OCI-LY1 (cell line): ENCODE data around the gene SPATS2L.

Experiments
- H2AFZ ChIP-seq: fragments of 200-600 bp; sonication (generic), shearing (Covaris generic); 2 replicates; pipeline ENCODE4 v1.6.0; 2014; ENCODE audit warnings: antibody characterized with exemption, mild to moderate bottlenecking, low read length
- H3F3A ChIP-seq: fragments of 200-600 bp; sonication (generic), shearing (Covaris generic); 2 replicates; pipeline ENCODE4 v1.6.0; 2014; ENCODE audit warnings: mild to moderate bottlenecking, antibody characterized with exemption, low read length, moderate library complexity; ENCODE audit not compliant: insufficient read depth
- H3K27ac ChIP-seq: fragments of 200-600 bp; sonication (generic); 2 replicates; pipeline ENCODE4 v1.5.1; 2014; ENCODE audit warnings: low read length, mixed run types, mild to moderate bottlenecking, low read depth; ENCODE audit not compliant: poor library complexity, severe bottlenecking
- H3K27me3 ChIP-seq: fragments of 200-600 bp; sonication (generic); 2 replicates; pipeline ENCODE4 v1.6.0; 2014; ENCODE audit warnings: antibody characterized with exemption, mild to moderate bottlenecking, low read length, moderate library complexity; ENCODE audit not compliant: insufficient read depth
- H3K36me3 ChIP-seq: fragments of 200-600 bp; sonication (generic); 2 replicates; pipeline ENCODE4 v1.6.1; 2014; ENCODE audit warnings: mild to moderate bottlenecking, antibody characterized with exemption, low read length, moderate library complexity, mixed read lengths; ENCODE audit not compliant: insufficient read depth
- H3K4me1 ChIP-seq: fragments of 200-600 bp; sonication (generic); 2 replicates; pipeline ENCODE4 v1.5.1; 2014; ENCODE audit warnings: mild to moderate bottlenecking, low read length, moderate library complexity; ENCODE audit not compliant: insufficient read depth, severe bottlenecking
- H3K4me2 ChIP-seq: fragments of 200-600 bp; sonication (generic), shearing (Covaris generic); 2 replicates; pipeline ENCODE4 v1.6.1; 2014; ENCODE audit warnings: low read length
- H3K4me3 ChIP-seq: fragments of 200-600 bp; sonication (generic); 2 replicates; pipeline ENCODE4 v1.5.1; 2014; ENCODE audit warnings: low read length, low read depth, mild to moderate bottlenecking, mixed read lengths; ENCODE audit not compliant: poor library complexity, severe bottlenecking
- H3K79me2 ChIP-seq: fragments of 200-600 bp; shearing (Covaris generic); 2 replicates; pipeline ENCODE4 v1.6.1; 2016; ENCODE audit warnings: mixed run types, low read length, mixed read lengths; ENCODE audit not compliant: insufficient read depth
- H3K9ac ChIP-seq: fragments of 200-600 bp; sonication (generic), shearing (Covaris generic); 2 replicates; pipeline ENCODE4 v1.6.1; 2014; ENCODE audit warnings: mild to moderate bottlenecking, low read length, mixed read lengths
- H3K9me2 ChIP-seq: fragments of 200-600 bp; sonication (generic), shearing (Covaris generic); 2 replicates; pipeline ENCODE4 v1.6.1; 2014; ENCODE audit warnings: low read depth, mild to moderate bottlenecking, low read length, mixed read lengths
- H3K9me3 ChIP-seq: fragments of 200-600 bp; shearing (Covaris generic); 2 replicates; pipeline ENCODE4 v1.6.1; 2014; ENCODE audit warnings: low read length, mixed read lengths
- H4K20me1 ChIP-seq: fragments of 200-600 bp; sonication (generic), shearing (Covaris generic); 2 replicates; pipeline ENCODE4 v1.6.0; 2016; ENCODE audit warnings: mild to moderate bottlenecking, low read length; ENCODE audit not compliant: insufficient read depth
- EZH2 ChIP-seq: fragments of 200-600 bp; sonication (generic), shearing (Covaris generic); IDR thresholded peaks from 2 replicates; pipeline ENCODE4 v1.8.0; 2017; ENCODE audit warnings: borderline replicate concordance, mixed run types, mild to moderate bottlenecking, antibody characterized with exemption, low read length, moderate library complexity, mixed read lengths
- TF ChIP-seq, protein P1 (sequence below): fragments of 200-600 bp; sonication (generic), shearing (Covaris generic); IDR thresholded peaks from 2 replicates; pipeline ENCODE4 v1.5.1; 2017; ENCODE audit warnings: mild to moderate bottlenecking, antibody characterized with exemption, low read length, moderate library complexity, mixed read lengths

Gene SPATS2L

DNA sequence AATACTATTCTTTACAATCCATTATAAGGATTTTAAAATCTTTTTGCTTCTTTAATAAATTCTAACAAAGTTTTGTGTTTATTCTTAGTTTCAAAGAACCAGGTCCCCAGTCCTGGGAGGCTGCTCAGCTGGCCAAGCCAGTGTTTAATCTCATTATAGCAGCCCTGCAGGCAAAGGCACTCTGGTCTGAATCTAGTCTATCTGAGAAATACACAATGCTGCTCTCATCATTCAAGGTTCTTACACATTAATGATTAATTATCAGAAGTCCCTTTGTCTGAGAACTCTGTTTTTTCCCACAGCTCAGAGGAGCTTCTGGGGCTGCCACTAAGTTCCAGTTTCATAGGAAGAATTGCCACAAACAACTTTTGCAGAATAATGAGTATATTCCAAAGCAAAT lies 175.7 kb downstream of the SPATS2L start:
- Histone ChIP-seq H3K4me1 (peaks cover 21% of the 10 kb centered on the region), H3K9me2 (no peaks in the 10 kb centered on the region), H3K4me3 (no peak overlapping the region), H3K27me3 (no peaks in the 10 kb centered on the region), H3K79me2 (no peaks in the 10 kb centered on the region; the same call in 1 of the 2 replicates), H3K9ac (no peak overlapping the region), H3K9me3 (no peaks in the 10 kb centered on the region), H3K27ac (no peak overlapping the region), H4K20me1 (no peaks in the 10 kb centered on the region), H3K36me3 (no peaks in the 10 kb centered on the region), H3F3A (no peaks in the 10 kb centered on the region), H2AFZ (no peak overlapping the region), H3K4me2 (no peak overlapping the region)
- TF ChIP-seq EZH2, result no peak
- TF ChIP-seq, protein P1, sequence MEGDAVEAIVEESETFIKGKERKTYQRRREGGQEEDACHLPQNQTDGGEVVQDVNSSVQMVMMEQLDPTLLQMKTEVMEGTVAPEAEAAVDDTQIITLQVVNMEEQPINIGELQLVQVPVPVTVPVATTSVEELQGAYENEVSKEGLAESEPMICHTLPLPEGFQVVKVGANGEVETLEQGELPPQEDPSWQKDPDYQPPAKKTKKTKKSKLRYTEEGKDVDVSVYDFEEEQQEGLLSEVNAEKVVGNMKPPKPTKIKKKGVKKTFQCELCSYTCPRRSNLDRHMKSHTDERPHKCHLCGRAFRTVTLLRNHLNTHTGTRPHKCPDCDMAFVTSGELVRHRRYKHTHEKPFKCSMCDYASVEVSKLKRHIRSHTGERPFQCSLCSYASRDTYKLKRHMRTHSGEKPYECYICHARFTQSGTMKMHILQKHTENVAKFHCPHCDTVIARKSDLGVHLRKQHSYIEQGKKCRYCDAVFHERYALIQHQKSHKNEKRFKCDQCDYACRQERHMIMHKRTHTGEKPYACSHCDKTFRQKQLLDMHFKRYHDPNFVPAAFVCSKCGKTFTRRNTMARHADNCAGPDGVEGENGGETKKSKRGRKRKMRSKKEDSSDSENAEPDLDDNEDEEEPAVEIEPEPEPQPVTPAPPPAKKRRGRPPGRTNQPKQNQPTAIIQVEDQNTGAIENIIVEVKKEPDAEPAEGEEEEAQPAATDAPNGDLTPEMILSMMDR, result no peak

- no peak overlapping the region for H3K27ac ChIP-seq
- no peak overlapping the region for H3K4me2 ChIP-seq
- no peaks in the 10 kb centered on the region for H3K9me3 ChIP-seq
- H3K4me1 ChIP-seq, result peaks cover 8% of the 10 kb centered on the region
- no peaks in the 10 kb centered on the region for H3K27me3 ChIP-seq
- no peaks in the 10 kb centered on the region for H3K9me2 ChIP-seq
- no peaks in the 10 kb centered on the region for H3K79me2 ChIP-seq
- H3F3A ChIP-seq, result no peaks in the 10 kb centered on the region
- no peak for TF ChIP-seq EZH2
- TF ChIP-seq, protein P1, result peak; percentile 77
- H4K20me1 ChIP-seq, result no peaks in the 10 kb centered on the region
- H3K4me3 ChIP-seq, result no peak overlapping the region
- H3K36me3 ChIP-seq, result no peaks in the 10 kb centered on the region
- H3K9ac ChIP-seq, result no peak overlapping the region
- no peak overlapping the region for H2AFZ ChIP-seq
These were observed 177.3 kb downstream of the SPATS2L start for GRCh38 chr2:200483729-200484198.

- Histone ChIP-seq H3K4me1 (peaks cover 5% of the 10 kb centered on the region), H3K9me2 (no peaks in the 10 kb centered on the region), H2AFZ (no peak overlapping the region), H3K27ac (no peak overlapping the region), H3F3A (no peaks in the 10 kb centered on the region), H3K27me3 (no peaks in the 10 kb centered on the region), H3K36me3 (peaks cover 6% of the 10 kb centered on the region), H4K20me1 (no peaks in the 10 kb centered on the region), H3K4me3 (no peak overlapping the region), H3K4me2 (no peak overlapping the region), H3K9me3 (no peaks in the 10 kb centered on the region), H3K9ac (no peak overlapping the region), H3K79me2 (no peaks in the 10 kb centered on the region)
- TF ChIP-seq, protein P1, result no peak
- TF ChIP-seq EZH2, result no peak
These were observed 178.4 kb downstream of the SPATS2L start for GRCh38 chr2:200484934-200485333.
